ENCODE measurements around the gene CDK15.

CDK15 gene

DNA sequence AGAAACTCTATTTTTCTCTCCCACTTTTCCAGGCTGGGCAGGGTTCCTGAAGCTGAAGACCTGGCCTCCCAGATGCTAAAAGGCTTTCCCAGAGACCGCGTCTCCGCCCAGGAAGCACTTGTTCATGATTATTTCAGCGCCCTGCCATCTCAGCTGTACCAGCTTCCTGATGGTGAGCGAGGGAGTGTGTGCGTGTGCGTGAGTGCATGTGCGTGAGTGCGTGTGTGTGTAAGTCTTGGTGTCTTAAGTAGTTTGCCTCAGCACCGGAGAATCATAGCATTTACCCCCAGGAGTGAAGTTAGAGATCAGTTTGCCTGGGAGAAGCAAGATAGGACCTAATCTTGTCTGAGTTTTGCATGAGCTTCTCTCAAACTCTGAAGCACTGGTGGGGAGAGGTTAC is 73.7 kb downstream of the CDK15 start:
- DNase-seq = no peak

DNA sequence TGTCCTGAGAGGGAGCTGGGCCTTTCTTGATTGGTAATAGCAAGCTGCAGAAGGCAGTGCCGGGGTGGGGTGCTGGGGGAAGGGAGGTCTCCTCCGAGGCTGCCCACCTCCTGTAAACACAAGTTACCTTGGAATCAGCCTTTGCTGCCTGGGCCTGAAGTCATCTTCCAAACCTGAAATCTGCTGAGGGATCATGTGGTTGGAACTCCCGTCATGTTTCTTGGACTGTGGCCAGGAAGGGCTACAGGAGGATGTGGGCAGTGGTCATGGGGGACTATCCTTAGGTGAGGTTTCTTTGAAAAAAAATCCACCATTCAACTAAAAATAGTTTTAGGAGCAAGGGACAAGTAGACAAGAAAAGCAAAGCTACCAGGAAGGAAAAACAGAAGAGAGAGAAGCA is 74.2 kb downstream of the CDK15 start:
- DNase-seq = no peak

DNA sequence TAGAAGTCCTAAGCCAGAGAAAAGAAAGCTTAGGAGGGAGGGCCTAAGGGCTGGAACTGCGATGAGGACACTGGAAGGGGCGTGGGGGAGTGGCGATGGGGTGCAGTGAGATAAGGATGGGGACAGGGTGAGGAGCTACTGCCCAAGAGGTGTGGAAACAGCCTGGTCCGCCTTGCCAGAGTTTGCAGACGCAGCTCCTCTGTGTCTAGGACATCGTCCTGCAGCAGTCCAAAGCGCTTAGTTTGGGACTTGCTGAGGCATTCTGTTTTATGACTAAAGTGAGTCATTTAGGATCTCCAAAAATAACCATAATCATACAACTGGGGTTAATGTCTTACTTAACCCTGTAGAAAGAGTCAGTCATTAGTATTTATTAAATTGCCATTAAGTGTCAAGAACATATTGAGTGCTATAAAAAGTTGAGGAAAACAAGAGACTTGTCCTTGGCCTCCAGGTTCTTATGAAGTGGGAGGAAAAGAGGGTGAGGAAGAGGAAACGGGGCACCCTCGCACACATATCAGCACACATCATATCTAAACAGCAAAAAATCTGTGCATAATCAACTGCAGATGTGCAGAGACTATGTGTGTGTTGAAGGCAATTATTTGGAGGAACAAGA is 74.8 kb downstream of the CDK15 start:
- DNase-seq = no peak

DNA sequence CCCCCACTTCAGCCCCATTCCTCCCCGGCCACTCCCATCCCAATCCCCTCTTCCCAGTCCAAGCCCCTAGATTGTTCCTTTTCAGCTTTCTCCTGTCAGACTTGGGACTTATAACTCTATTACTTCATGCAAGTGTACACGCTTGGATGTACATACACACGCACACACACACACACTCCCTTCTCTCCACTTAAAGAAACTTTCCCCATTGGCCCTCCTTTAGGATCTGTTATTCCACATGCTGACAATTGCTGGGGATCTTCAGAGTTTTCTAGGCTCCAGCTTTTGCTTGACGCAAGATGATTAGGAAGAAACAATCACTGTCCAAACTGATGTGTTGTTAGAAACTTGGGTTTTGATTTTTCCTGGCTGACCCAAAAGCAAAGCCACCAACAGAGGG is 75.4 kb downstream of the CDK15 start:
- no peak for DNase-seq

- peak; percentile 43 for DNase-seq
Measured at GRCh38 chr2:201882353-201883090, 76.2 kb downstream of the CDK15 start.

- DNase-seq = no peak
Measured at GRCh38 chr2:201883606-201884369, 77.5 kb downstream of the CDK15 start.

- no peak for DNase-seq
Measured at GRCh38 chr2:201886504-201886903, 80.2 kb downstream of the CDK15 start.

DNA sequence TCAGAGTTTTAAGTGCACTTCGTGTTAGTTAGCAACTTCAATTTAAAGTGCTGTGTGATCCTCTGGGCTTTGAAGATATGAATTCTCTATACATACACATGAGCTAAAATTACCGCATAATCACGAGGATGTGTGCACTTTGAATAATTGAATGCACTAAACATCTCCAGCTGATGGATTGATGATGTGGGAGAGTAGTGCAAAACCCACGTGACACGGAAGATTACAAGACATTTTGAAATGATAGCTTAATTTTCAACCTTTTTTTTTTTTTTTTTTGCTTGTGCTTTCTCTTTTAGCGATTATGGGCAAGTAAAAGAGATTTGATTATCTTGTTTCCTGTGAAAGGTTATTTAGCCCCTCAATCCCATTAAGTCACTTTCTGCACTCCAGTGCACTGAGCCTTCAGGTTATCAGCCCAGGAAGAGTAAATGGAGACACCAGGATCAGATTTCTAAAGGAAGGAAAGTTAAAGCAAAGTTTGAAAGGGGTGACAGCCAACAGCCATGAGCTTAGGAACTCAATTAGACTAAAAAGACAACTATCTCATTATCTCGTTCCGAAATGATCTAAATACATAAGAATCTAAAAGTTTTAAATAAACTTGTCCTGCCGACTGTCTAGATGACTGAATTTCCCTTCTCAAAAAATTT is 81.6 kb downstream of the CDK15 start:
- DNase-seq = no peak

DNA sequence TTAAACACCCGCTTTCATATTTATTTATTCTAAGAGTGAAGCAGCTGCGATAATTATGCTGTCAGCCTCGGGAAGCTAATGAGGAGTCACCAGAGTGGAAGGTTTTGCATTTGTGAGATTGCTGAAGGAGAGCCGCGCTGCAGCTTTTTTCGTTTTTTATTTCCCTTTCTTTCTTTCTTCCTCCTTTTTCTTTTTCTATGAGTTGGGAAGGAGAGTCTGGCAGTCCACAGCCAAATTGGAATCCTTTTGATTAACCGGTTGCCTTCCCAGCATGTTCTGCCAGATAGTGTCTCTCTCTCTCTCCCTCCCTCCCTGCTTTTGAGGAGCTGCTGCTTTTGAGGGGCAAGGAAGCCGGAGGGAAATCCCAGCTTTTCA is 82.1 kb downstream of the CDK15 start:
- DNase-seq = no peak

- no peak for DNase-seq
Measured at GRCh38 chr2:201890453-201890852, 84.1 kb downstream of the CDK15 start.

- no peak for DNase-seq
Measured at GRCh38 chr2:201891676-201892075, 85.3 kb downstream of the CDK15 start.

DNA sequence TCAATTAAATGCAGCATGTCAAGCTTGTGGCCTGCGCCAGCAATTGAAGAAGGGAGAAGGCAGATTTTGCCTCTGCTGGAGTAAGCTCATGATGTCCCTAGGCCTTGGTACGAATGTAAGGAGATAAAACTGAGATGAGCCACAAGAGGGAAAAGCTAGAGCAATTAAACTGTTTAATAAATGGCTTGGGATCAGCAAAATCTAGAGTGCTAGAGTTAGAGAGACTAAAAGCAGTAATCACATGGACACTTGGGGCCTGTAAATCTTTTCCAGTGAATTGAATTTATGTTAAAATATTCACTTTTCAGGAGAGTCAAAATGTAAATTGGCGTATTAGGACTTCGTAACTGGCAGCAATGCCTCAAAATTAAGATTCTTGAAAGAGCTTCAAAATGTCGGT is 86.2 kb downstream of the CDK15 start:
- DNase-seq = no peak

- no peak for DNase-seq
Measured at GRCh38 chr2:201900362-201900761, 94.0 kb downstream of the CDK15 start.

DNA sequence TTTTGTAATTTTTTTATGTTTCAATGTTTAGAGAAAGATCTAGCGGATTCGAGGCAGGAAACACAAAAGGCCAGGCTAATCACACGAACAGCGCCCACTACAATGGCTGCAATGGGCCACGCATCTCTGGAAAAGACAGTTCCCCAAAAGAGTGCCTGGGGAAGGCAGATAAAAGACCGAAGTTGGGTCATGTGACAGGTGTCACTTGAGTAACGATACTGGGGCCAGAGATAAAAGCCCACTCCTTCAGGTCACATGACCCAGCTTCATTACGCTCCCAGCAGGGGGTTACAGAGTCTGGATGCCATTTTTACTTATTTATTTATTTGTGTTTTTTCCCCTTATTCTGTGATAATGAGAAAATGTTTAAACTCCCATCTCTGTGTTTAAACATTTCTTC is 95.4 kb downstream of the CDK15 start:
- DNase-seq = no peak

DNA sequence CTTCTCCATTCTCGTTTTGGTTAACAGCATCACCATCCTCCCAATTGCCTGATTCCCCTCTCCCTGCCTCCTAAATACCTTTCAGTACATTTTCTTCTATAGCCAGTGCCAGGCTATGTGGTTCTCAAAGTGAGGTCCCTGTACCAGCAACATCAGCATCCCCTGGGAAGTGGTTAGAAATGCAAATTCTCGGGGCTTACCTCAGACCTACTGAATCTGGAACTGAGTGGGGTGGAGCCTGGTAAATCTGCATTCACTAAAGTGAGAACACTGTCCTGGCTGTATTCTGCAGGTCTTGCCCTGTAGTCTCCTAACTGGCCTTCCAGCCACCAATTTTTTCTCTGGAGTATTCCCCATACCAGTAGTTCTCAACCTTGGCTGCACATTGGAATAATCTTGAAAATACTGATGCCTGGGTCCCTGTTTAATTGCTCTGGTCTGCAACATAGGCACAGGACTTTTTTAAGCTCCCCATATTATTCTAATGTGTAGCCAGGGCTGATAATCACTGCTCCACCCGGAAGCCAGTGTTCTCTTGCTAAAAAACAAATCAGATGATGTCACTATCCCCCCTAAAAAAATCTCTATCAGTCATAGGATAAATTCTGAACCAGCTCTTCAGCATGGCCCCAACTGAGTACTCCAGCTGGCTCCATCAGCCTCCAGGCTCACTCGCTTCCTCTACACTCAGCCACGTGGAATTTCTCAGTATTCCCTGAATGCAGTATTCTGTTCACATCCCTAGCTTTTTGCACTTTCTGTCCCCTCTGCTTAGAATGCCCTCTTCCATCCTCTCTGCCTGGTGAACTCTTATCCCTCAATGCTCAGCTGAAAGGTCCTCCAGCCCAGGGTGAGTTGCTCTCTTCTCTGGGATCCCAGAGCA is 98.4 kb downstream of the CDK15 start:
- no peak for DNase-seq

DNA sequence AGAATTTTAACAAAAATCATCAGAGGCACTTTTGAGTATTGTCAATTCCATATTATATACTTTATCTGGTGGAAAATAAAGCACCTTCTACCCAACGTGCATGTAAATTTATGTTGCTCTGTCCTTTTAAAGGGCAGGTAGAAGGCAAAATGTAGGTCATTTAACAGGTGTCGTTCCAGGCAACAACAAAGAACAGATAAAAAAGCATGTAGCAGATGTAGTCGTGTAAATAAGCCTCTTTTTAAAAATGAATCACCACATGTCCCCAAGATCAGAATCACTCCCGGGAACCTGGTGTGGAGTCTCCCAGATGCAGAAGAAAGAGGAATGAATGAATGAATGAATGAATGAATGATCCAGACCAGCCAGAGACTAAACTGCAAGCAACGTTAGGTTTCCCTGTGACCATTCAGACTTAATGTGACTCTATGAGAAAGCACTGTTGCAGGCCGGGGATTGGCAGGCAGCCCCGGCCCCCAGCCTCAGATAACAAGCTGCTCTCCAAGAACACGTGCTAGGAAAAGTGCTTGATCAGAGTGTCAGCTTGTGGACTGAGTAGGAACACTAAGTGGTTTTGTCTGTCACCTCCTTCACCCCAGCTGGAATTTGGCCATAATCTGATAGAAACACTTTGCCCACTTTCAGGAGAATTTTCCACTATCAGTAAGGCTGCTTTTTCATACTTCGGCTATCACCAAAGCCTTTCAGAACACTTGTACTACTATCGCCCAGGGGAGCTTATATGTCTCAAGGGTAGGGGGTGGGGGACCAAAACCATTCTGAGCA is 100.6 kb downstream of the CDK15 start:
- no peak for DNase-seq

- DNase-seq = no peak
Measured at GRCh38 chr2:201907563-201907881, 101.2 kb downstream of the CDK15 start.

- DNase-seq = no peak
Measured at GRCh38 chr2:201908901-201909300, 102.6 kb downstream of the CDK15 start.

DNA sequence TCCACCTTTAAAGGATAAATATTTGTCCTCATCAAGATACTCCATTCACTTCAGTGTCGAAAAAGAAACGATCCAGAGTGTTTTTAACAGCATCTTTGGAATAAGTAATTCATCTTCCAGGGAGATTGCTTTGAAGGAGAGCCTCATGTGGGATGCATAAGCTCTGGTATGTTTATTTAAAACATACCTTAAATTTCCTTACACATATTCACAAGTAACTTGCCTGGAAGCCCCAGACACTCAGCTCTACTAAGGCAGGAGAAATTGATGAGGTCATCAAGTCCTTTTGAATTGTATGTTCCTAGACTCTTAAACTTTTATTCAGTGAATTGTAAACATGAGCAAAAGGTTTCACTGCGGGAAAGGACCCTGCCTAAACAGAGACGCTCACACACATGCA is 103.0 kb downstream of the CDK15 start:
- no peak for DNase-seq

- no peak for DNase-seq
Measured at GRCh38 chr2:201909961-201910361, 103.6 kb downstream of the CDK15 start.

GRCh38 chr2:201911372-201911771 is 105.0 kb downstream of the CDK15 start:
- DNase-seq = no peak

GRCh38 chr2:201913201-201913600 is 106.9 kb downstream of the CDK15 start:
- DNase-seq = no peak
